ENCODE results near the gene ISG20L2.

The ISG20L2 gene

DNA sequence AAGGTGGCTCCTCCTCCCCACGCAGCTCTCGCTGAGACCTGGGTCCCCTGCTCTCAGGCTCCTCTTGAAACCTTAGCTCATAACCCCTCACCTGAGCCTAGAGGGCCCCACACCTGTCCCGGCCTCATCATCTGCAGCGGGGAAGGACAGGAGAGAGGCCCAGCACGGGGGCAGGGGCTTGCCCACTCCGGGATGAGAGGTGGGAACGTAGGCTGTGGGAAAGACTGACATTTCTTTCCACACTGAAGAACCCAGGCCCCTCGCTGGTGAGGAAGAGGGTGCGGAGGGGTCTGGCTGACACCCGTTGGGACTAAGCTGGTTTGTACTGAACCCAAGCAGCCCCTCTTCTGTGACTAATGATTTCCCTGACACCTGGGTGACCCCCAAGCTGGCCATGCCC is 37.4 kb downstream of the ISG20L2 start:
- DNase-seq (ENCODE audit: low read depth in 3 of 3, low spot score in 1 of 3): no peak

DNA sequence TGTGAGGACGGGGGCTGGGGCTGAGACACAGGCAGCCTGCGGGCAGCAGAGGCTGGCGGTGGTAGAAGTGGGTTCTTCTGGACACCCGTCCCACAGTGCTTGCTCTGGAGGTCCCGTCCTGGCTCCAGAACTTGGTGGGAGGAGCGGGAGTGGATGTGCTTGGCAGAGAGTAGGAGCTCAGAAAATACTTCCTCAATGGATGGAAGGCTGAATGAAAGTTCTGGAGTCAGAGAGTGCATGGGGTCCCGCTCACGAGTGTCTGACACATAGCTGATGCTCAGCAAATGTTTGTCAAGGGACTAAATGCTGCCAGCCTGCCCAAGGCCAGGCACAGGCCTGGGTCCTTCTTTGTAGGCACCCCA is 37.9 kb downstream of the ISG20L2 start:
- no peak for DNase-seq (ENCODE audit: low read depth in 3 of 3, low spot score in 1 of 3)

DNA sequence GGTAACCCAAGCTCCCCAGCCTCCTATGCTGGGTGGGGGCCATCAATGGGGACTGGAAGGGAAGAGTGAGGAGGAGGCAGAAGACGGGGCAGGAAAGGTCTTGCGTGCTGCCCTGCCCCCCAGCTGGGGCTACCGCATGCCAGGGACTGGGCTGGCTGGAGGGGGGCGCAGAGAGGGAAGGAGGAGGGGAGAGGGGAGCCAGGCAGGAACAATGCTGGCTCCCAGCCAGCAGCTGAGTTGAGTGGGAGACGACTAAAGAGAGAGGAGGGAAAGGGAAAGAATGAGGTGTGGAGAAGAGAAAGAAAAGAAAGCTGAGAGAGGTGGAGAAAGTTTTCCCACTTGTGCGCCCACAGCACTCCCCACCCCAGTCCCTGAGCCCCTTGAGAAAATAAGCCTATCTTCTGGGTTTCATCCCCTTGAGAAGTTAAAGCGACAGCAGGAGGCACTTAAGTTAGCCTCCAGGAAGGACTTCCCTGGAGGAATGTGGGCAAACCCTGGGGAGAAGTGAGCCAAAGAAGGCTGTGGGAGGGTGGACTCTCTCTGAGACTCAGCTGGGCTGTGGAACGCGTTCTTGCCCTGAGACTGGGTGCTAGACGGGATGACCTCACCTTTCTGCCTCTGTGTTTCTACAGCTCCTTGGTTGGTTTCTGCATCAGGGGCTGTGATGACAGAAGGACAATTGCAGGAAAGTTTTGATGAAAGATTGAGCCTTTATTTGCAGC is 38.5 kb downstream of the ISG20L2 start:
- DNase-seq (ENCODE audit: low read depth in 3 of 3, low spot score in 1 of 3): no peak

DNA sequence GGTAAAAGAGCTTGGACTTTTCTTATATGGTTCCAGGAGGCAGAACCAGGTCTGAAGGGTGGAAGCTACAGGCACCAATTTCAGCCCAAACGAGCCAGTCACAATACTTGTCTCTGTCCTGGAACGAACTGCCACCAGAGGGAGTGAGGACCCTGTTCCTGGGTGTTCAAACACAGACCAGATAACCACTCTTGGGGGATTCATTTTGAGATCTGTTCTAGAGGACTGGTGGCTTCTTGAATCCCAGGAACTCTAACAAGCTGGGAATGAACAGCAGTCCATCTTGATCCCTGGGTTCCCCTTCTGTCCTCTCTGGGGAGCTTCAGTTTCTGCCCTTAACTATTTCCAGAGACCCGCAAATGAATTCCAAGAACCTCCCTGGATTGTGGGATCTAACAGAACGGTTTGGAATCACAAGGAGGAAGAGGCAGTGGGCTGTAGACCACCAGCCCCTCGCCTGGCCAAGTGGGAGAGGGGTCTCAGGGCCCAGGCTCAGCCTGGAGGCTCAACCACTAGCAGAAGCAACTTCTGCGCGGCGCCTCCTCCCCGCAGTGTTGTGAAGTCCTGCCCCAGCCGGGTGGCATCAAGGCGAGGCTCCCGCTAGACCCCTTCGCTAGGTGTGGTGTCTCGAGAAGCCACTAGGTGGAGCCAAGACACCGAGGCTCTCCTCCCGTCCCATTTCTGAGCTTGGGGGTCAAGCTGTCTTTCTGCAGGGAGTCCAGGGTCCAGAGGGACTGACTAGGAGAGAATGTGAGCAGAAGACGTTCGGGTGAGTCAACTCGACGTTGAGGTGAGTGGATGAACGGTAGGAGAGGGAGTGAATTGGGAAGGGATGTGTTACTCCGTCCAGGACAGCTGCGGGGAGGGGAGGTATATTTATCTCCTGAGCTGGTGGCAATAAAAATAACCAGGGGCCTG is 39.3 kb downstream of the ISG20L2 start:
- peak; percentile 51 to 55 (median 51) for DNase-seq (ENCODE audit: low read depth in 3 of 3, low spot score in 1 of 3)

DNA sequence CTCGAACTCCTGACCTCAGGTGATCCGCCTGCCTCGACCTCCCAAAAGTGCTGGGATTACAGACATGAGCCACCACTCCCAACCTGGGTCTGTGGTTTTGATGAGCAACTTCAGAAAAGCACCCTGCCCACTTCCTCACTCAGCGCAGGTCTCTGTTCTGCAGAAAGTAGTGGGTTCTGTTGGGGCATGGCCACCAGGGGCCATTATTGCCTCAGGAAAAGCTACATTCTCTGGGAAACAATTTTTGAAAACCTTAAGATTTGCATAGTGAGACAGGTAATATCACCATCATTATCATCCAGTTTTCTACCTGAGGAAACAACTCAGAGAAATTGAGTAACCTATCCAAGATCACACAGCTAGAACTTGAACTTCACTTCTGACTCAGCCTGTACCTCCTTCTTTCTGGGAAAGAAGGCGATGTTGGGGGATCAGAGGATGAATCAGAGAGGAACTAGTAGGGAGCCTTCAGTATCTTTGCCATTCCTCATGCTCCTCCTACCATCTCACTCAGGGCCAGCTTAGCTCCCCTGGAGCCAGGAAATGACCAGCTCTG is 44.3 kb downstream of the ISG20L2 start:
- no peak for DNase-seq (ENCODE audit: low read depth in 3 of 3, low spot score in 1 of 3)

DNA sequence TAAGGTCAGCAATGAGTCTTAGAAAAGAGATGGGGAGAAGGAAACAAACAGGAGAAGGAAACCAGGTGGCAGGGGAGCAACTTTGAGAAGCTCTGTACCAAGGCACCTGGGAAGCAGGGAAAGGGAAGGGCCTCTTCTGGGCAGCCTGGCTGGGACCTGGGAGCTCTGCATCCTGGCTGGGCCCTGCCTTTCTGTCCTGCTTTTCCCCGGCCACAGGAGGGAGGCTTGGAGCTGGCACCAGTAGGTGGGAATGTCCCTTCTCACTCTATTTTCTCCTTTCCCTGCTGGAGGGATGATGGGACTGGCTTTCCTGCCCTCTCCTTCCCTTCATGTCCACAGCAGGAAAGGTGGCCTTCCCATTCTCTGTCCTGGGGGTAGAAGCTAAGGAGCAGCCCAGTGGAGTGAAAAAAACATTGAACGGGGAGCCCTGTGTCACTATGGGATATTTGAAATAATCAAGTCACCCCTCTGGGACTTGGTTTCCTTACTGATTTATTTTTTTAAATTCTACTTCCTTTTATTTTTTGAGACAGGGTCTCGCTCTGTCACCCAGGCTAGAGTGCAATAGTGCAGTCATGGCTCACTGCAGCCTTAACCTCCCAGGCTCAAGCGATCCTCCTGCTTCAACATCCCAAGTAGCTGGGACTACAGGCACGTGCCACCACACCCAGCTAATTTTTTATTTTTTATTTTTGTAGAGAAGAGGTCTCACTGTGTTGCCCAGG is 46.2 kb downstream of the ISG20L2 start:
- DNase-seq (ENCODE audit: low read depth in 3 of 3, low spot score in 1 of 3): no peak

DNA sequence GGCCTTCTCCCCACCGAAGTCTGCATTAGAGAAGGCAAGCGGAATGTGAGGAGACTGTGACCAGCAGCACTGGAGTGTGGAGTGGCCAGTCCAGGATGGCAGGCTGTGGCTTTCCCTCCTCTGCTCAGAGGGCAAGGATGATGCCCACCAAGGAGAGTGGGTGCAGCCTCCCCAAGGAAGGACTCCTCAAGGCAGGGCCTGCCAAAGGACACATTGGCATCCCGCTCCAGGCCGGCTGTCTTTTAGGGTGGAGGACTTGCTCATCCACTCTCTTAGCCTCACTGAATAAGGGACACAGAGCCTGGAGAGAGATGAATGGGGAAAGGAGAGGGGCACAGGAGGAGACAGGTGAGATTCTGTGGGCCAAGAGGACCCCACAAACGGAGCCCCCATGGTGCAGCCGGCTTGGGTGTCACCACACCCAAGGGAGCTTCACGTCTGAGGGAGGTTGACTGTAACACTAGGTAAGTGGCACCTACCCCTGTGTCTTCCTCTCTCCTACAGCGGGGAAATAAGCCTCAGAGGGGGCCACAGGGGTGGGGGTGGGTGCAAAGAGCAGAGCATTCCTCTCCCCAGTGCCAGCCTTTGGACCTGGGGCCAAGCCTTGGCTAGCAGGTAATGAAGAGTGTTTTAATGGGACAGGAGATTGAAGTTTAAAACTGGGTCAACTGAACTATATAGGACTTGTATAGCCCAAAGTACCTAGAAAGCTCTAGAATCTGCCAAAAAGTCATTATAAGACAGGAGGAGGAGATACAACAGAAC is 47.2 kb downstream of the ISG20L2 start:
- DNase-seq (ENCODE audit: low read depth in 3 of 3, low spot score in 1 of 3): no peak

DNA sequence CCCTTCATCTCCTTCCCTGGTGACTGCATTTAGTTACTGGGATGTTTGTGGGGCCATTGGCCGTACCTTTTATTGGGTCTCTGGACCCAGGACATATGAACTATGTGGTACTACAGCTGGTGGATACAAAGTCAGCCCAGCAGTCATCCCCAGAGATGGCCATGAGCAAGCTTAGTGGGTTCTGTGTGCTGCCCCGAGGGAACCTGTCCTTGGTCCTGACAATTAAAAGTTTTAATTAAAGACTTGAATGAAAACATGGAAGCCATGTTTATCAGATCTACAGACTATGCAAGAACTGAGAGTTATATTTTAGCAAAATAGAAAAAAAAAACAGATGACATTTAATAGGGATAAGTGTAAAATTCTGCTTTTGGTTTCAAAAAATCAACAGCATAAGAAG is 48.5 kb downstream of the ISG20L2 start:
- no peak for DNase-seq (ENCODE audit: low read depth in 3 of 3, low spot score in 1 of 3)

DNA sequence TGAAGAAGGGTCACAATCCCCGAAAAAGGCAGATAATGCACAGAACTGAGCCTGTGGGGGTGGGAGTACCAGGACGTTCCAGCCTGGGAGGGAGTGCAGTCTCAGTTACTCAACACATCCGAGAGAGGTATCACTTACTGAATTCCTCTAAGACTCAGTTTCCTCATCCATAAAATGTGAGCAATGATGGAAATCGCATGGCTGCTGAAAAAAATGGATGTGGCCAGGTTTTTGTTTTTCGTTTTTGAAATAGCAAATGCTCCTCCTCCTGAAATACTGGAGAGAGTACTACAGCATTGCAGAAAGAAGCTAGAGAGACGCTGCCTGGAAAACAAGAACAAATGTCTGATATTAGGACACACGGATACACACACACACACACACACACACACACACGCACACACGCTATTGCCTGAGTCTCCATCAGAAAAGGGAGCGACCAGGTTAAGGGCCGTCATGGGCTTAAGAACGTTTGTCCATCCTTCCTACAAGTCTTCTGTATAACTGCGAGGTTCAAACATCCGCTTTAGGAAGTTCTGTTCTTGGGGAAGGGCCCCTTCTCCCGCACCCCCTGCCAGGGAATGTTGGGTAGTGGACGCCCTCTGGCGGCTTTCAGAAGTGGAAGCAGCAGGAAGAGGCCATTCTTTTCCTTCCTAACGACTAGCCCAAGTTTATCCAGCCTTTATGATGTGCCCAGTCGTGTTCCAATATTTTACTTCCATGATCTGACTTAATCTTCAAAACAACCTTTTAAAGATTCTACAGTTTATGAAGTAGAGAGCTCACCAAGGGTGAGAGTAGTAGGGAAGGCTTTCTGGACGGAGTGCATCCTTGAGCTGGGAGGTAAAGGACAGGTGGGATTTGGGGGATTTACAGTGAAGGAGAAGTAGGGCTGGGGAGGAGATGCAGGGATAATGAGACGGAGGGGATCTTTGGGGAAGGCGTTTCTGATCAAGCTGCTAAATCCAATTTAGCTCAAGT is 50.7 kb downstream of the ISG20L2 start:
- no peak for DNase-seq (ENCODE audit: low read depth in 3 of 3, low spot score in 1 of 3)

DNA sequence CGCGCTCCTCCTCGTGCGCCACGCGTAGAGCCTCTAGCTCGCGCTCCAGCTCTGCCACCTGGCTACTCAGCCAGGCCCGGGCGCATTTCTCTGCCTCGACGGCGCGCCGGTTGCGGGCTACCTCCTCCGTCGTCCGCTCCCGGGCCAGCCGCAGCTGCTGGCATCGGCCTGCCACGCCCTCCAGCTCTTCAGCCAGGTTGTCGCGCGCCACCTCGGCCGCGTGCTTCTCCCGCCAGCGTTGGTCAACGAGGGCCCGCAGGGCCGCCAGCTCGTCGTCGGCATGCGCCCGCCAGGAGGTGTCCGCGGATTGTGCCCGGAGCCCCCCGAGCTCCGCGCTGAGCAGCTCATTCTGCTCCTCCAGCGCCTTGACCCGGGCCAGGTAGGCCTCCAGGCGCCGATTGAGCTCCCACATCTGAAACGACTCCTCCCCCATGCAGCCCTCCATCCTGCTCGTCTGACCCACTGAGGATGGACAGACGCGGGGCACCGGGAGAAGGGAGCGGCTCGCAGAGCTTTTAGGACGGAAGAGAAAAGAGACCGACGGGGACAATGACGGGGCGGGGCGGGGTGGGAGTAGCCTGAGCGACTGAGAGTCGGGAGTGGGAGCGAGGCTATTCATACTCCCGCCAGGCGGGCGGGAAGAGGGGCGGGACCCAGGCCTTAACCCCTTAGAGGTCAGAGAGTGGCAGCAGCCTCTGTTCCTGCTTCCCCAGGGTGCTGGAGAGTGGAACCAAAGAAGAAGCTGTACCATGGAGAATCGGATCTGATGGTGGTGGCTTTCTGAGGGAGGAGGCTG is 51.5 kb downstream of the ISG20L2 start, which contains the start of gene NES:
Gene NES, minus strand, starts transcription at position 588 of the 796 bp plus-strand sequence. Its CDS starts 143 bp downstream, at position 445.
- DNase-seq (ENCODE audit: low read depth in 3 of 3, low spot score in 1 of 3): no peak

DNA sequence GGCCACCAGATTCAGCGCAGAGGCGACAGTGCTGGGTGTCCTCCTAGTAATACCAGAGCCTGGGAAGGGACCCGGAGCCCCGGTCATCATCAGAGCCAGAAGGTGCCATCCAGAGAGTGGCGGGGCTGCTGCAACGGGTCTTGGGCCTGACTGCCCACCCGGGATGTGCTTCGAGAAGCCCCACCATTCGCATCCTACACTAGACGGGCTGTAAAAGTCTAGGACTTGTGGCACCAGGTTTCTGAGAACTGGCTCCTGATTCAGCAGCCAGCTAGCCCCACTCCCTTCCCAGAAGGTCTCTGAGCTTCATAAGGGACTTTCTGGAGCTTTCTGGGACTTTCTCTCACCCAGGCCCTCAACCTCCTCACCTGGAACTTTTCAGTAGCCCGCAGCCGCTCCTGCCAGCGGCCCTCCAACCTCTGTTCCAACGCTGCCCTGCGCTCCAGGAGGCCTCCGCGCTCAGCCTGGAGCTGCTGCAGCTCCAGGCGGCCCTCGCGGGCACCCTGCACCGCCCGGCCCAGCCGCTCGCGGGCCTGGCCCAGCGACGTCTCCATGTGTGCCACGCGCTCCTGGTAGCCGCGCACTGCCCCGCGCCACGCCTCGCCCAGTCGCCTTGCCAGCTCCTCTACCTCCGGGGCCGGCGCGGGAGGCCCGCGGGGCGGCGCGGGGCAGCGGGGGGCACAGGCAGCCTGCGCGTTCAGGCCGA is 52.3 kb downstream of the ISG20L2 start:
- no peak for DNase-seq (ENCODE audit: low read depth in 3 of 3, low spot score in 1 of 3)

DNA sequence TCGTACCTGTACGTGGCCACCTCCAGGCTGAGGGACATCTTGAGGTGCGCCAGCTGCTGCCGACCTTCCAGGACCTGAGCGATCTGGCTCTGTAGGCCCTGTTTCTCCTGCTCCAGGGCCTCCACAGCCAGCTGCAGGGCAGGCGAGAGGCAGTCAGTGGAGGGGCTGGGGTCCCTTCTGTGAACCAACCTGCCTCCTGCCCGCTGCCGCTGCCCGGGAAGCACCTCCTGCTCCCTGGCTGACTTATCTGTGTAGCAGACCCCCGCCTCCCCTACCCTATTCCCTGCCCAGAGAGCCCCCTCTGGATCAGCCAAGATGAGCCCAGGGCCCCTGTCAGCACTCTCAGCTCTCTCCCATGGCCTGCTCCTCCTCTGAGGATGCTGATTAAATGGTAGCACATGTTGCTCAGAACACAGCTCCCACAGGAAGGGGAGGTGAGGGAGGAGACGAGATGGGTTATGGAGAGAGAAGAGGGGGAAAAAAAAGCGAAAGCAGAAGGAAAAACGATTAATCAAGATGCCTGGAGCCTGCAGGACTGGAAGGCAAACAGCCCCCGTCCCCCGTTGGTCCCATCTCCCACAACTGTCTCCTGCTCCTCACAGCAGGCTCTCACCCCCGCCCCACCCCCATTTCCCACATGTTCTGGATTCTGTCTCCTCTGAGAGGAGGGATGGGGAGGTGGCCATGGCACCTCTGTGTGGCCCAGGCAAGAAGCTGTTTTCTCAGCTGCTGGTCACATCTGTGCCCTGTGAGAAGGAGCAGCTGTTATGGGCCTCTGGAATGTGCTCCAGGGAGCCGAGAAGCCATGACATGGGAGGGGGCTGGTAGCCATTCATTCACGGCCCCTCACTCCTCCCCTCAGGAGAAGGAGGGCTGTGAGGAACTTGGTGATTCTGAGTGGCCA is 53.1 kb downstream of the ISG20L2 start:
- DNase-seq (ENCODE audit: low read depth in 3 of 3, low spot score in 1 of 3): no peak

DNA sequence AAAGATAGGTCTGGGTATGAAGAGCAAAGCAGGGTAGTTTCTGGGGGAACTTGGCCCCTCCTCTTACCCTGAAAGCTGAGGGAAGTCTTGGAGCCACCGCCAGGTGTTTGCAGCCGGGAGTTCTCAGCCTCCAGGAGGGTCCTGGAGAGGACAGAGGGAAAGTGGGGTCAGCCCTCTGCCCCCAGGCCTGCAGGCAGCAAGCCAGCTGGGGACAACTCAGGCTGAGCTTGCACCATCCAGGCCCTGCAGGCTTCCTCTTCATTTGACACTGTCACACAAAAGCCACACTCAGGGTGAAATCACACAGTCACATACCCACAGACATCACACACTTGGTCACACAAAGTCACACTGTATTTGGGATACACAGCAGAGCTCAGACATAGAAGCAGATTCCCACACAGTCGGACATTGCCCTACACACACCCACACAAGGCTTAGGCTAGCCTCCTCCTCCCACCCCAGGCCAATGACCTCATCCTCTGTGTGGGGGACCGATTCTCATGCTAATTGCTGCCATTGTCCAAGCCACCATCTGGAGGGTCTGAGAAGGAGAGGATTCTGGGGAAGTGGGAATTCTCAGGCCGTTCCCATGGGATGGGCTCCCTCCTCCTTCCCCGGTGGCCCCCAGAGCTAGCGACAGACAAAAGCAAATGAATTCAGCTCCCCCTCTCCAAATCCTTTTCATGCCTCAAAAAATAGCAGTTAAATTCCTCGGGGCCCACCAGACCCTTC is 55.0 kb downstream of the ISG20L2 start:
- no peak for DNase-seq (ENCODE audit: low read depth in 3 of 3, low spot score in 1 of 3)

Measured in stimulated activated CD4-positive, alpha-beta T cell treated with anti-CD3 and anti-CD28 coated beads, TNF-alpha, amount 100 ng/mL, for 1 hour (primary cell).